ENCODE results near the gene DPP10. TPM values are rescaled to one million over a fixed set of nuclear protein-coding genes. Genes with fewer than 3 reads are reported as not detected.

DPP10 gene
- total and polyA plus RNA-seq, 10 of the 15 experiments (the other 5 are each of a cell fraction or from before 2014, with no cell fraction given): not detected

GRCh38 chr2:115034801-115035200 lies 592.4 kb downstream of the DPP10 start (continued):
- TF ChIP-seq BCLAF1 (IDR thresholded peaks at IDR 0.05) (no peak), PAX8 (IDR thresholded peaks at IDR 0.05) (no peak), IKZF1 (conservative IDR thresholded peaks at IDR 0.05) (no peak)

GRCh38 chr2:115036818-115037217 lies 594.4 kb downstream of the DPP10 start:
- Histone ChIP-seq H3K27ac (ENCODE audit: control insufficient read depth, insufficient read depth) (no peak overlapping the region), H3K4me1 (ENCODE audit: control insufficient read depth, insufficient read depth, low read length) (no peaks in the 10 kb centered on the region), H3K79me2 (ENCODE audit: control insufficient read depth, insufficient read depth, low read length) (no peaks in the 10 kb centered on the region), H4K20me1 (ENCODE audit: control insufficient read depth, insufficient read depth) (no peaks in the 10 kb centered on the region), H2AFZ (ENCODE audit: control insufficient read depth, low read depth, low read length) (no peak overlapping the region), H3K9me3 (replicated peaks; ENCODE audit: control insufficient read depth, insufficient read depth, low read length) (no peaks in the 10 kb centered on the region), H3K4me2 (ENCODE audit: control insufficient read depth, insufficient read depth) (no peak overlapping the region), H3K4me3 (no peak overlapping the region), H3K36me3 (ENCODE audit: control insufficient read depth in 2 of 2, insufficient read depth in 2 of 2, low read length in 1 of 2) (no peaks in the 10 kb centered on the region), H3K9ac (ENCODE audit: control insufficient read depth, insufficient read depth, low read length) (no peak overlapping the region), H3K27me3 (replicated peaks in 1 of 2; ENCODE audit: control insufficient read depth in 2 of 2, insufficient read depth in 2 of 2, low read length in 1 of 2) (no peaks in the 10 kb centered on the region)
- BruUV-seq (replicated peaks): no TSS peak
- POLR2A ChIA-PET: no interaction called here
- in situ Hi-C loops (cut with MboI) (no loop called here), intact Hi-C loops (cut with micrococcal nuclease; ENCODE audit: unreplicated experiment) (no loop called here)
- CTCF ChIA-PET: interaction anchor here (0.5 kb wide), 1 partner anchor 507 kb away, joined by 3 read pairs; no protein-coding TSS in a partner anchor
- ATAC-seq (no peak), FAIRE-seq (no peak), DNase-seq (ENCODE audit: low read depth, low spot score) (no peak)
- SMC1A ChIA-PET (ENCODE audit: uncharacterized antibody, unreplicated experiment): interaction anchor here (0.6 kb wide), 1 partner anchor 33 kb away, joined by 3 read pairs; no protein-coding TSS in a partner anchor
- RAD21 ChIA-PET (ENCODE audit: unreplicated experiment): no interaction called here
- 5% methylated on average over 2 of the region's 2 CpGs for WGBS (ENCODE audit: insufficient coverage, insufficient replicate concordance, low lambda C conversion rate, missing lambda C conversion rate)
- TF ChIP-seq SREBF2 (IDR thresholded peaks at IDR 0.05; ENCODE audit: low read length): no peak
- no peak for TF ChIP-seq PKNOX1 (IDR thresholded peaks at IDR 0.05)
- no peak for TF ChIP-seq RBBP5 (conservative IDR thresholded peaks at IDR 0.05)
- TF ChIP-seq RELA (IDR thresholded peaks at IDR 0.05; ENCODE audit: borderline replicate concordance, partially characterized antibody): no peak
- no peak for TF ChIP-seq NFYB (IDR thresholded peaks at IDR 0.05; ENCODE audit: insufficient read depth, low read depth, low read length)
- no peak for TF ChIP-seq SPI1 (IDR thresholded peaks at IDR 0.05; ENCODE audit: borderline replicate concordance, insufficient read depth, low read depth, low read length)
- TF ChIP-seq PBX3 (IDR thresholded peaks at IDR 0.05; ENCODE audit: insufficient replicate concordance, low read depth, low read length): no peak
- TF ChIP-seq SP1 (IDR thresholded peaks at IDR 0.05; ENCODE audit: low read depth, low read length): no peak
- no peak for TF ChIP-seq ZZZ3 (IDR thresholded peaks at IDR 0.05; ENCODE audit: control insufficient read depth, insufficient read length, low read depth)
- no peak for TF ChIP-seq RAD21 (IDR thresholded peaks at IDR 0.05; ENCODE audit: insufficient read depth, low read depth, low read length)
- no peak for TF ChIP-seq POLR2AphosphoS5 (IDR thresholded peaks at IDR 0.05; ENCODE audit: low read length)
- no peak for TF ChIP-seq PRDM15 (CRISPR knock-in tag; IDR thresholded peaks at IDR 0.05)

Data from GM12878 (cell line).